Adrenal gland (tissue), 12 donors: ENCODE measurements around the gene HOXD13. TPM values are rescaled to one million over a fixed set of nuclear protein-coding genes. Genes with fewer than 3 reads are reported as not detected.

Experiments used
- DNase-seq, 7 donors: peaks; one replicate each; pipeline ENCODE4 v3.0.0-alpha.2; 2019 to 2020
- H3K27ac ChIP-seq, 5 donors: fragments of 200-600 bp; sonication (generic) in 4 of 5; 1 replicate in 3 of 5; 2 replicates in 2 of 5; pipeline versions ENCODE4 v1.5.1 to v1.8.0; 2016 to 2020; ENCODE audit warnings: mild to moderate bottlenecking in 1 of 5
- H3K27me3 ChIP-seq: fragments of 200-600 bp; 2 replicates; pipeline ENCODE4 v1.8.0; 2021
- H3K36me3 ChIP-seq, 2 donors: fragments of 200-600 bp; replicated peaks in 1 of 2; 1 replicate in 1 of 2; 2 replicates in 1 of 2; pipeline versions ENCODE4 v1.5.1 to v1.8.0; 2018 to 2022
- H3K4me1 ChIP-seq, 2 donors: fragments of 200-600 bp; replicated peaks in 1 of 2; 1 replicate in 1 of 2; 2 replicates in 1 of 2; pipeline versions ENCODE4 v1.5.1 to v1.8.0; 2018 to 2021
- H3K4me3 ChIP-seq, 4 donors: fragments of 200-600 bp; sonication (generic) in 3 of 4; one replicate each; pipeline ENCODE4 v1.5.1; 2016 to 2018
- H3K9me3 ChIP-seq, 3 donors: fragments of 200-600 bp; sonication (generic) in 1 of 3; replicated peaks in 1 of 3; 1 replicate in 2 of 3; 2 replicates in 1 of 3; pipeline versions ENCODE4 v1.5.1 to v1.8.0; 2016 to 2021
- CTCF ChIP-seq, 6 experiments: fragments of 450-650 bp in 4 of 6; fragments of 200-600 bp in 2 of 6; sonication (generic) in 1 of 6; IDR thresholded peaks; 1 replicate in 5 of 6; 2 replicates in 1 of 6; pipeline versions ENCODE4 v1.5.1 to v1.8.0; 2016 to 2021; ENCODE audit warnings: antibody characterized with exemption in 6 of 6, mild to moderate bottlenecking in 2 of 6, moderate library complexity in 1 of 6
- POLR2A ChIP-seq, 2 donors: fragments of 450-650 bp; IDR thresholded peaks; one replicate each; pipeline ENCODE4 v1.6.1; 2017; ENCODE audit warnings: antibody characterized with exemption in 2 of 2, mild to moderate bottlenecking in 2 of 2, moderate library complexity in 1 of 2
- WGBS, 4 donors: extraction: QIAGEN DNeasy Blood & Tissue Kit in 2 of 4; methylation state at CpG; one replicate each; pipeline versions ENCODE4 v1.1.5 to v1.1.7; 2013 to 2017; 5-methylcytosine and 5-hydroxymethylcytosine counted together
- intact Hi-C, 2 donors: fragments of 100-400 bp; cut with DNase I; formaldehyde crosslinking; loops; one replicate each; pipeline versions ENCODE4 v1.14.1 to v1.15.0; 2022 to 2023
- polyA plus RNA-seq, 3 donors: library from polyadenylated mRNA; stranded (reverse); fragments of 200-250 nt in 2 of 3; fragments of 350-450 nt in 1 of 3; fragmentation: Illumina TruSeq in 1 of 3; extraction: RNeasy Lipid Tissue Mini Kit (QIAGEN cat#74804) in 1 of 3; gene quantifications; one replicate each; pipeline ENCODE4 v1.2.3, GENCODE V29; 2013 to 2014
- total RNA-seq, 9 donors: library from RNA; depleted of rRNA in 4 of 9; stranded (reverse); fragments of >200 nt in 4 of 9; fragments of 120-200 nt in 1 of 9; fragmentation: NEBNext Ultra II Directional in 1 of 9; extraction: Animal tissue kit (Norgen Biotek cat#: 25700) in 1 of 9; gene quantifications; one replicate each; pipeline versions ENCODE4 v1.1.0 to v1.2.4, GENCODE V29; 2013 to 2023
- donor health status: healthy with polysubstance abuse.
- donor health status: Bipolar disorder and iron deficiency.
- donor health status: DM: yes; HTN: yes; CAD: no.
- donor health status: DM: no; HTN: no; CAD: no.
- donor health status: DM: no; HTN: no; CAD: no.
- donor health status: DM: yes; HTN: yes; CAD: no.

HOXD13 gene
- total and polyA plus RNA-seq, 12 donors, result not detected

DNA sequence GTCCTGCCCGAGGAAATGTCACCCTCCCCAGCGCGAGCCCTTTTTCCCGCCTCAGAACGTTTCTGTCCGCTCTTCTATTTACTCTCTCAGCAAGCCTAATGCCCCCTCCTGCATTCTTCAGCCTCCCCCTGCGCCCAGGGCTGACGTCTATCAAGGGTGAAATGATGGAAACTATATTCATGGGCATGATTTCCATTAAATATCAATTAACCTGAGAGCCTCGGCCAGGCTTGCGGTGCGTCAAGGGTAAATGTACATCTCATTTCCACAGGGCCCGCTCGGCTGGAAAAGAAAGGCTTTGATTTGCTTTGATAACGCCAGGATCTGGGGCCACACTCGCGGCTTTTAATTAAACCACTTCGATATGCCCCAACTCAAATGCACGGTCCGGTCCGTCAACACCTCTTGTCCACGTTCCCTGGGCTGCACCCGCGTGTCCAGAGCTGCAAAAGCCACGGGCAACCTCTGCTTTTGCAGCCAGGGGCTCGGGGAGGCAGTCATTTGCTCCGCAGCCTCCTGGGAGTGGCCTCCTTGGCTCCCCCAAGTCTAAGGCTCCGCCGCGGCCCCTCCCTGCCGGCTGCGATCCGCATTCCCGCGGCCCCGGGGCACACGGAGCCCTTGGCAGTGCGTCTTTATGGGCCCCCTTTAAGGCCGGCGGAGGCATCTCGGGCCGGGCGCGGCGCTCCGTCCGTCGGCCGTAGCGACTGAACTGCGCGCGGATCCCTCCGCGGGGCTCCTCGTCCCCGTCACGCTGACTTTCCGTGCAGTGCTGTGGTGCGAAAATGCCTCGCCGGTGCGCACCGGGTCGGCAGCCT, 36.7 kb downstream of the HOXD13 start, which contains the start of gene HOXD8:
HOXD8 (plus strand) TSS at position 724 of the 815 bp plus-strand sequence. CDS start 662 bp downstream, outside the sequence.
- peak; percentile 67 to 87 (median 80) for DNase-seq
- H3K9me3 ChIP-seq, result no peaks in the 10 kb centered on the region
- peaks cover 0 to 2% of the 10 kb centered on the region in 2 donors for H3K36me3 ChIP-seq
- H3K4me1 ChIP-seq, result peaks cover 4 to 24% of the 10 kb centered on the region in 2 donors
- H3K27ac ChIP-seq, result peak within 1 kb of the TSS; percentile 66 to 99 (median 89)
- H3K27me3 ChIP-seq, result no peaks in the 10 kb centered on the region
- intact Hi-C loops, result loop anchor here (5.0 to 10.0 kb wide), 6 partner anchors 328 to 1023 kb away; no protein-coding TSS in a partner anchor
- peak; percentile 1 to 22 for TF ChIP-seq POLR2A (IDR thresholded peaks at IDR 0.05)
- TF ChIP-seq CTCF (IDR thresholded peaks at IDR 0.05), result peak in 2 of 6 experiments; percentile 19 to 25
- WGBS, 4 donors, result 3 to 14% (median 6%) methylated on average over 20 to 64 of the region's 64 CpGs
- H3K4me3 ChIP-seq, result peak within 1 kb of the TSS in 2 of 4 donors; percentile 42 to 78

DNA sequence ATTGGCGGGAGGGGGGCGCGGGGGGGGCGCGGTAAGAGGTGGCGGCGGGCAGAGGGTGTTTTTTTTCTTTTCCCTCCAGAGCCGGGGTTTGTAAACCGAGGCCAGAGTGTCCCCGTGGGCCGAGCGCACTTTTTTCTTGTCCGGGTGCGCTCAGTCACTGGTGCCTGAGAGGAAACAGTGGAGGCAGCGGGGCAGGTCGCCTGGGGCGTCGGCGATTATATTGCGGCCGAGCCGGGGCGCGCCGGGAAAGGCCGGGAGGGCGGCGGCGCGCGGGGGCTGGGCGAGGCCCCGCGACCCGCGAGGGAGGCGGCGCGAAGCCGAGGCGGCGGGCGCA, 37.3 kb downstream of the HOXD13 start:
- Histone ChIP-seq H3K27me3 (no peaks in the 10 kb centered on the region), H3K4me1 (peaks cover 7 to 29% of the 10 kb centered on the region in 2 donors), H3K36me3 (peaks cover 0 to 2% of the 10 kb centered on the region in 2 donors), H3K4me3 (peak overlapping the region in 2 of 4 donors; percentile 42 to 78), H3K9me3 (no peaks in the 10 kb centered on the region), H3K27ac (peak overlapping the region; percentile 28 to 99 (median 89))
- TF ChIP-seq POLR2A (IDR thresholded peaks at IDR 0.05), result no peak
- TF ChIP-seq CTCF (IDR thresholded peaks at IDR 0.05), result no peak
- peak in 5 of 7 donors; percentile 54 to 66 (median 60) for DNase-seq
- intact Hi-C loops, result loop anchor here (5.0 to 10.0 kb wide), 6 partner anchors 328 to 1023 kb away; no protein-coding TSS in a partner anchor
- WGBS, 4 donors, result 0 to 1% (median 0%) methylated on average over 22 to 43 of the region's 43 CpGs; no CpG with 5 or more reads in 1 of the 4 donors

GRCh38 chr2:176130147-176130956, 37.8 kb downstream of the HOXD13 start:
- intact Hi-C loops, result no loop called here
- peak in 2 of 6 experiments; percentile 3 to 16 for TF ChIP-seq CTCF (IDR thresholded peaks at IDR 0.05)
- TF ChIP-seq POLR2A (IDR thresholded peaks at IDR 0.05), result peak; percentile 64 to 69
- WGBS, 4 donors, result 0 to 1% (median 1%) methylated on average over 30 to 100 of the region's 100 CpGs
- H3K4me1 ChIP-seq, result peaks cover 12 to 35% of the 10 kb centered on the region in 2 donors
- H3K27me3 ChIP-seq, result no peaks in the 10 kb centered on the region
- H3K36me3 ChIP-seq, result peaks cover 0 to 2% of the 10 kb centered on the region in 2 donors
- peak; percentile 68 to 88 (median 76) for DNase-seq
- H3K27ac ChIP-seq, result peak overlapping the region; percentile 66 to 99 (median 89)
- peak overlapping the region in 2 of 4 donors; percentile 42 to 78 for H3K4me3 ChIP-seq
- no peaks in the 10 kb centered on the region for H3K9me3 ChIP-seq
